Nephron (organoid): Measurements from ENCODE around the gene ELOA.
A peak's percentile ranks its signal among the peaks of the same experiment; 100 is the strongest.

Experiments used
- H3K27ac Mint-ChIP-seq, 3 experiments: 2 replicates each; pipeline ENCODE4 v1.8.0; 2020; ENCODE audit warnings: mixed read lengths in 3 of 3, mild to moderate bottlenecking in 2 of 3, moderate library complexity in 1 of 3
- H3K27me3 Mint-ChIP-seq: 2 replicates; pipeline ENCODE4 v1.8.0; 2021; ENCODE audit warnings: low read depth, mild to moderate bottlenecking, moderate library complexity, mixed read lengths
- H3K36me3 Mint-ChIP-seq: 2 replicates; pipeline ENCODE4 v1.8.0; 2020; ENCODE audit warnings: low read depth, mixed read lengths
- H3K4me1 Mint-ChIP-seq: 2 replicates; pipeline ENCODE4 v1.8.0; 2020; ENCODE audit warnings: mixed read lengths
- H3K4me3 Mint-ChIP-seq, 3 experiments: 2 replicates each; pipeline ENCODE4 v1.8.0; 2020; ENCODE audit warnings: mild to moderate bottlenecking in 3 of 3, mixed read lengths in 3 of 3, moderate library complexity in 2 of 3
- H3K9me3 Mint-ChIP-seq: 2 replicates; pipeline ENCODE4 v1.8.0; 2020; ENCODE audit warnings: mixed read lengths
- TF ChIP-seq, protein P1 (sequence below), 3 experiments: fragments of 200-600 bp; sonication (generic); IDR thresholded peaks; one replicate each; pipeline ENCODE4 v1.5.0; 2021; ENCODE audit warnings: antibody characterized with exemption in 3 of 3; ENCODE audit not compliant: unreplicated experiment in 3 of 3

Gene ELOA

DNA sequence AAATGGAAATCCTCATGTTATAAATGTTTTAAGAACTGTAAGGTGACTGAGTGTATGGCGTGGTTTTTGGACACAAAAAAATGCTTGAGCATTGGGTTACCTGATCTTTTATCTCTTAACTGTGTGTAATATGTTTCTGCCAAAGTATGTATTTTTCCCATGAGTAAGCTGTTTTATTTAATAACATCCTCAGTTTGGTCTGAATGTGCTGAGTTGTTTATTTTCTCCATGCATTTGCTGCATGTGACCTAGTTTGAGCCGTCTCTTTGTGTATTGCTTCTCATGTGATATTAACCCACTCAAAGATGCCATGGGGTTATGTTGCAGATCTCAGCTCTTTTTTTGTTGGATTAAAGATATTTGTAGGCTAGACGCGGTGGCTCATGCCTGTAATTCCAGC lies 41.6 kb downstream of the ELOA start:
- Mint-ChIP-seq H3K4me1 (peaks cover 5% of the 10 kb centered on the region), H3K9me3 (no peaks in the 10 kb centered on the region), H3K4me3 (no peak overlapping the region), H3K36me3 (peaks cover 50% of the 10 kb centered on the region), H3K27me3 (no peaks in the 10 kb centered on the region), H3K27ac (peak overlapping the region in 1 of 3 experiments; percentile 47)
- TF ChIP-seq, protein P1, sequence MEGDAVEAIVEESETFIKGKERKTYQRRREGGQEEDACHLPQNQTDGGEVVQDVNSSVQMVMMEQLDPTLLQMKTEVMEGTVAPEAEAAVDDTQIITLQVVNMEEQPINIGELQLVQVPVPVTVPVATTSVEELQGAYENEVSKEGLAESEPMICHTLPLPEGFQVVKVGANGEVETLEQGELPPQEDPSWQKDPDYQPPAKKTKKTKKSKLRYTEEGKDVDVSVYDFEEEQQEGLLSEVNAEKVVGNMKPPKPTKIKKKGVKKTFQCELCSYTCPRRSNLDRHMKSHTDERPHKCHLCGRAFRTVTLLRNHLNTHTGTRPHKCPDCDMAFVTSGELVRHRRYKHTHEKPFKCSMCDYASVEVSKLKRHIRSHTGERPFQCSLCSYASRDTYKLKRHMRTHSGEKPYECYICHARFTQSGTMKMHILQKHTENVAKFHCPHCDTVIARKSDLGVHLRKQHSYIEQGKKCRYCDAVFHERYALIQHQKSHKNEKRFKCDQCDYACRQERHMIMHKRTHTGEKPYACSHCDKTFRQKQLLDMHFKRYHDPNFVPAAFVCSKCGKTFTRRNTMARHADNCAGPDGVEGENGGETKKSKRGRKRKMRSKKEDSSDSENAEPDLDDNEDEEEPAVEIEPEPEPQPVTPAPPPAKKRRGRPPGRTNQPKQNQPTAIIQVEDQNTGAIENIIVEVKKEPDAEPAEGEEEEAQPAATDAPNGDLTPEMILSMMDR (IDR thresholded peaks at IDR 0.05; ENCODE audit: unreplicated experiment in 3 of 3): no peak

DNA sequence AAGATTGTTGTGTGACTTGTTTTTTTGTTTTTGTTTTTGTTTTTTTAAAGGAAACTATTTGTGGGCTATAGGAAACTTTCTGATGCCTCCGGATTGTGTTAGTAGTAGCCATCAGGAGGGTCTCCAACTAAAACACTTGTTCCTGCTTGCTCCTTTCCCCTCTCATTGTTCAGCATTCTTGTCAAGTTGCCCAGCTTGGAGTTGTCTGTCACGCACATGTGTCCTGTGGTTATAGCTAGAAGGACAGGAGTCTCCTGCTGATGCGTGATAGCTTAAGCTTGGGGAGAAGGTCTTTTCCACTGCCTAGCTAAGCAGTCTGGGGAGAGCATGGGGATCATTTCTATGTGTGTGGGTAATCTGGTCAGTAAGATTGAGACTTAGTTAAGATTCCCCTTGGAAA lies 44.4 kb downstream of the ELOA start:
- TF ChIP-seq, protein P1 (IDR thresholded peaks at IDR 0.05; ENCODE audit: unreplicated experiment in 3 of 3): no peak
- no peaks in the 10 kb centered on the region for H3K27me3 Mint-ChIP-seq
- H3K4me1 Mint-ChIP-seq: peaks cover 17% of the 10 kb centered on the region
- H3K27ac Mint-ChIP-seq: no peak overlapping the region
- peak overlapping the region in 1 of 3 experiments; percentile 48 for H3K4me3 Mint-ChIP-seq
- H3K9me3 Mint-ChIP-seq: no peaks in the 10 kb centered on the region
- peaks cover 38% of the 10 kb centered on the region for H3K36me3 Mint-ChIP-seq

DNA sequence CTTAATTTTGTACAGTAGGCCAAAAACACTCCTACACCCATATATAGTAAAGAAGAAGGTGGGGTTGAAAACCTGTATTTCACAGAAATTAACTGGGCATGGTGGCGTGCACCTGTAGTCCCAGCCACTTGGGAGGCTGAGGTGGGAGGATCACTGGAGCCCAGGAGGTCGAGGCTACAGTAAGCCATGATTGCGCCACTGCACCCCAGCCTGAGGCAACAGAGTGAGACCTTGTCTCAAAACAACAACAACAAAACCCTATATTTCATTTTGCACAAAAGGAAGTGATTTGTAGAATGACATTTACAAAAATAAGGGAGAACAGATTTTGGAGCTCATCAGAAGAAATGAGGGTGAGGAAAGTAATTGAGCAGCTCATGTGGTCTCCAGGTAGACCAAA lies 45.4 kb downstream of the ELOA start:
- Mint-ChIP-seq H3K9me3 (no peaks in the 10 kb centered on the region), H3K36me3 (peaks cover 38% of the 10 kb centered on the region)

DNA sequence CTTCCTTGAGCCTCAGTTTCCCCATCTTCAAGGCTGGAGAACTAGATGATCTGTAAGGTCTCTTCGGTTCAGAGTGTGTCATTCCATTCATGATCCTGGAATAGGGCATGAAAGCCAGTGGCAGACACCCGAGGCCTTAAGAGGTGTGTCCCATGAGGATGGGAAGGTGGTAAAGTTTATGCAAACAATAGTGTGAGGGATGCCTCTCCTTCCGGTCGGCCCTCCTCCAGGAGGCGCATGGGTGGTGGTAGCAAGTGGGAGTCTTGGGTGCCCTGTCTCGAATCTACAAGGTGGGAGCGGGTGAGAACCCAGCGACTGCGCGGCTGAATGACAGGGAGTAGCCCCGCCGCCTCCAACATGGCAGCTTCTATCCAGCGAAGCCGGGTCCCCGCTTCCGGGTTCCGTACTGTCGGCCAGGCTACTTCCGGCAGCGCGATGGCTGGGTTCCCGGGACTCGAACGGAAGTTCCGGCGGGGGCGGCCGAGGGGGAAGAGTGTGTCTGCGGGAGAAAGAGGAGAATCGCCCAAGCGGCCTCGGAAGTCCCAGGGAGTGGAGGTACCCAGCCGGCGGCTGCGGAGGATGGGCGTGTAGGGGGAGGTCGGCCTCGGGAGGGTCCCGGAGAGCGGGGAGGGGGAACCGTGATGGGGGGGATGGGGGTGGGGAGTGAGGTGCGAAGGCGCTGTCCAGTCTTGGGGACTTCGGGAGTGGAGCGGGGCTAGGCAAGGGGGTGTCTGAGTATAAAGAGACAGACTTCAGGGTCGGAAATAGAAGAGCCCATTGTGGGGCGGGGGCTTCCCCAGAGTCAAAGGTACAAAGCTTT lies 47.6 kb downstream of the ELOA start, which contains the start of gene LYPLA2:
Gene LYPLA2 (plus strand): TSS at position 450 of the 820 bp plus-strand sequence. CDS start 1,538 bp downstream, outside the sequence.
- peak within 1 kb of the TSS; percentile 77 to 91 (median 78) for H3K27ac Mint-ChIP-seq
- H3K4me1 Mint-ChIP-seq: peaks cover 23% of the 10 kb centered on the region
- TF ChIP-seq, protein P1 (IDR thresholded peaks at IDR 0.05; ENCODE audit: unreplicated experiment in 3 of 3): no peak
- H3K4me3 Mint-ChIP-seq: peak within 1 kb of the TSS; percentile 97 to 99 (median 99)
- H3K36me3 Mint-ChIP-seq: peaks cover 28% of the 10 kb centered on the region
- no peaks in the 10 kb centered on the region for H3K27me3 Mint-ChIP-seq
- no peaks in the 10 kb centered on the region for H3K9me3 Mint-ChIP-seq

More for the DNA sequence above, 45.4 kb downstream of the ELOA start:
- Mint-ChIP-seq H3K4me3 (peak overlapping the region; percentile 45 to 68 (median 45)), H3K27ac (peak overlapping the region in 1 of 3 experiments; percentile 3), H3K27me3 (no peaks in the 10 kb centered on the region), H3K4me1 (peaks cover 17% of the 10 kb centered on the region)
- TF ChIP-seq, protein P1 (IDR thresholded peaks at IDR 0.05; ENCODE audit: unreplicated experiment in 3 of 3): no peak

DNA sequence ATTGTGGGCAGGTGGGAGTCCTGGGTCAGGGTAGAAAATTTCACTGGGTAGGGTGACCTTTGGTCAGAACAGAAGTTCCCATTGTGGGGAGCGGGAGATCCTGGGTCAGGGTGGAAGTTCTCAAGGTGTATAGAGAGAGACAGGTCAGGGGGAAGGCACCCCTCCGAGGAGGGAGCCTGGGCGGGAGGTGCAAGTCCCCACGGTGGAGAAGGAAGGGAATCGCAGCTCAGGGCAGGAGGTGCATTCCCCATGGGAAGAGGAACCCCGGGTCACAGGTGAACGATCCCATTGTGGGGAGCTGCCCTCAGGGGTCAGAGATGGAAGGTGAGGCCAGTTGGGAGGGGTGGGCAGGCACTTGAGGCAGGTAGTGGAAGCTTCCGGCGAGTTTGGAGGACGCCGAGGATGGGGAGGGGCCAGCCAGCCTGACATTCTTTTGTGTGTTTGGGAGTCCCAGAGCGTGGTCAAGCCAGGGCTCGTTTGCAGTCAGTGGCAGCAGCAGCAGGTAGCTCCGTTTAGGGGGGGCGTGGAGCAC lies 48.3 kb downstream of the ELOA start:
- peak overlapping the region; percentile 77 to 91 (median 78) for H3K27ac Mint-ChIP-seq
- TF ChIP-seq, protein P1 (IDR thresholded peaks at IDR 0.05; ENCODE audit: unreplicated experiment in 3 of 3): no peak
- H3K4me1 Mint-ChIP-seq: peaks cover 23% of the 10 kb centered on the region

More for the DNA sequence above, 48.3 kb downstream of the ELOA start:
- H3K36me3 Mint-ChIP-seq: peaks cover 22% of the 10 kb centered on the region
- no peaks in the 10 kb centered on the region for H3K27me3 Mint-ChIP-seq
- peak overlapping the region; percentile 97 to 99 (median 99) for H3K4me3 Mint-ChIP-seq
- no peaks in the 10 kb centered on the region for H3K9me3 Mint-ChIP-seq
